Aorta (tissue), 5 donors: ENCODE measurements around the gene DNALI1. TPM values are rescaled to one million over a fixed set of nuclear protein-coding genes. Genes with fewer than 3 reads are reported as not detected.
"Not testable (repeated sequence)": the region's sequence is repeated elsewhere in the genome, so short reads cannot be mapped to it uniquely, and the experiment has no call there.

Experiments
- ATAC-seq: fragments of 200-7000 bp; cut with Tn5 transposase; one replicate; pipeline ENCODE4 v1.9.1; 2022; ENCODE audit warnings: moderate library complexity; ENCODE audit not compliant: low FRiP score
- DNase-seq, 2 donors: peaks; one replicate each; pipeline ENCODE4 v3.0.0-alpha.2; 2020
- H3K27ac ChIP-seq, 2 donors: one replicate each; pipeline ENCODE4 v1.5.1; 2013; ENCODE audit warnings: low read length in 2 of 2, mild to moderate bottlenecking in 2 of 2, moderate library complexity in 2 of 2, control low read depth in 1 of 2, inconsistent platforms in 1 of 2, low read depth in 1 of 2
- H3K27me3 ChIP-seq, 2 donors: one replicate each; pipeline ENCODE4 v1.6.1; 2013; ENCODE audit warnings: control low read depth in 1 of 2, low read length in 1 of 2, mild to moderate bottlenecking in 1 of 2, moderate library complexity in 1 of 2; ENCODE audit not compliant: insufficient read depth in 2 of 2, control insufficient read depth in 1 of 2
- H3K36me3 ChIP-seq, 2 donors: one replicate each; pipeline ENCODE4 v1.6.1; 2013; ENCODE audit warnings: control low read depth in 1 of 2, low read length in 1 of 2, mild to moderate bottlenecking in 1 of 2; ENCODE audit not compliant: insufficient read depth in 2 of 2, control insufficient read depth in 1 of 2
- H3K4me1 ChIP-seq, 2 donors: one replicate each; pipeline ENCODE4 v1.6.1; 2013; ENCODE audit warnings: low read length in 2 of 2, control low read depth in 1 of 2, mild to moderate bottlenecking in 1 of 2, moderate library complexity in 1 of 2; ENCODE audit not compliant: insufficient read depth in 2 of 2, control insufficient read depth in 1 of 2
- H3K4me3 ChIP-seq, 2 donors: one replicate each; pipeline ENCODE4 v1.5.1; 2013; ENCODE audit warnings: low read length in 2 of 2, control low read depth in 1 of 2, mild to moderate bottlenecking in 1 of 2
- H3K9me3 ChIP-seq: one replicate; pipeline ENCODE4 v1.6.1; 2013; ENCODE audit warnings: mild to moderate bottlenecking, low read length; ENCODE audit not compliant: control insufficient read depth
- WGBS, 2 donors: extraction: QIAGEN DNeasy Blood & Tissue Kit; methylation state at CpG; one replicate each; pipeline ENCODE4 v1.1.7; 2013; 5-methylcytosine and 5-hydroxymethylcytosine counted together
- intact Hi-C, 2 donors: fragments of 100-400 bp; cut with DNase I; formaldehyde crosslinking; loops; one replicate each; pipeline versions ENCODE4 v1.14.2 to v1.15.0; 2022
- polyA plus RNA-seq, 2 donors: library from polyadenylated mRNA; stranded (reverse); fragments of 200-250 nt; gene quantifications; one replicate each; pipeline ENCODE4 v1.2.3, GENCODE V29; 2013
- total RNA-seq, 2 donors: library from RNA; stranded (reverse); fragmentation: NEBNext Ultra II Directional; extraction: Animal tissue kit (Norgen Biotek cat#: 25700); gene quantifications; one replicate each; pipeline ENCODE4 v1.2.1, GENCODE V29; 2021
- donor health status: healthy with polysubstance abuse.
- donor health status: Bipolar disorder and iron deficiency.
- donor health status: DM: no; HTN: no; CAD: no.
- donor health status: DM: no; HTN: no; CAD: no.
- donor health status: DM: yes; HTN: yes; CAD: no.

The DNALI1 gene
- total and polyA plus RNA-seq, 4 donors = 5.1 to 21.2 (median 6.6) TPM

DNA sequence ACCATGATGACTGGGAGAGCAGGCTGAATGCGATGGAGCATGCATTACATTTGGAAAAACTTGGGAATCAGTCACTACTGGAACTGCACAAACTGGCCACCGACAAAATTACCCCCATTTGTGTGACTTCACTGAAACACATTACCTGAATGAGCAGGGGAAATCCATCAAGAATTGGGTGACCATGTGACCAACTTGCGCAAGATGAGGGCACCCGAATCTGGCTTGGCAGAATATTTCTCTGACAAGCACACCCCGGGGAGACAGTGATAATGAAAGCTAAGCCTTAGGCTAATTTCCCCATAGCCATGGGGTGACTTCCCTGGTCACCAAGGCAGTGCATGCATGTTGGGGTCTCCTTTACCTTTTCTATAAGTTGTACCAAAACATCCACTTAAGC is 11.7 kb upstream of the DNALI1 start:
- H3K27me3 ChIP-seq = no peaks in the 10 kb centered on the region
- no peak overlapping the region for H3K27ac ChIP-seq
- H3K4me1 ChIP-seq = no peaks in the 10 kb centered on the region
- DNase-seq (peak in 1 of 2 donors; percentile 5), ATAC-seq (no peak)
- intact Hi-C loops = no loop called here
- no peak overlapping the region for H3K4me3 ChIP-seq
- 80 to 86% methylated on average over 5 of the region's 5 CpGs for WGBS, 2 donors
- peaks cover 2 to 3% of the 10 kb centered on the region in 2 donors for H3K36me3 ChIP-seq
- H3K9me3 ChIP-seq = no peaks in the 10 kb centered on the region

DNA sequence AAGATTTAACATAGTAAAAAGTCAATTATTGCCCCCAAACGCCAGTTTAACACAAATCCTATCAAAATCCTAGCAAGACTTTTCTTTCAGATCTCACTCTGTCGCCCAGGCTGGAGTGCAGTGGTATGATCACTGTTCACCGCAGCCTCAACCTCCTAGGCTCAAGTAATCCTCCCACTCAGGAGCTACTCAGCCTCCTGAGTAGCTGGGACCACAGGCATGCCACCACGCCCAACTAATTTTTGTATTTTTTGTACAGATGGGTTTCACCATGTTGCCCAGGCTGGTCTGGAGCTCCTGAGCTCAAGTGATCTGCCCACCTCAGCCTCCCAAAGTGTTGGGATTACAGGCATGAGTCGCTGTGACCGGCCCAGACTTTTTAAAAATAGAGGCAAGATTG is 7.4 kb upstream of the DNALI1 start:
- no peak for ATAC-seq
- intact Hi-C loops = no loop called here
- peaks cover 0 to 3% of the 10 kb centered on the region in 2 donors for H3K36me3 ChIP-seq

DNA sequence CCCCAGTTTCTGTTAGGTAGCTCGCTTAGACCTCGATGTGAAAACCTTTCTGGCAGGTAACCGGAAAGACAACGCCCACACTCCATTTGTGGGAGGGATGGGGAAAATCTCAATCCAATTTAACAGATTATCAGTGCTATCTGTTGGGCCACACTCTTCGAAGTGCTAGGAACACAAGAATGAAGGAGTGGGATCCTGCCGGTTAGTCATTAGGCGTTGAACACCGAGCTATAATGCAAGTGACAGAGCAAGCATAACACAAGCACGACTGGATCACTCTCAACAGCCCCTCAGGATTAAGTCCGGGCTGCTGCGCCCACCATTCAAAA is 3.2 kb upstream of the DNALI1 start:
- ATAC-seq = no peak
- H3K4me1 ChIP-seq = peaks cover 0 to 3% of the 10 kb centered on the region in 2 donors
- WGBS, 2 donors = 2 to 5% methylated on average over 11 of the region's 11 CpGs

More for the DNA sequence above, 7.4 kb upstream of the DNALI1 start:
- Histone ChIP-seq H3K27ac (no peak overlapping the region), H3K4me1 (peaks cover 0 to 3% of the 10 kb centered on the region in 2 donors), H3K27me3 (no peaks in the 10 kb centered on the region), H3K4me3 (no peak overlapping the region), H3K9me3 (no peaks in the 10 kb centered on the region)
- DNase-seq = no peak
- 73 to 78% methylated on average over 6 of the region's 6 CpGs for WGBS, 2 donors

DNA sequence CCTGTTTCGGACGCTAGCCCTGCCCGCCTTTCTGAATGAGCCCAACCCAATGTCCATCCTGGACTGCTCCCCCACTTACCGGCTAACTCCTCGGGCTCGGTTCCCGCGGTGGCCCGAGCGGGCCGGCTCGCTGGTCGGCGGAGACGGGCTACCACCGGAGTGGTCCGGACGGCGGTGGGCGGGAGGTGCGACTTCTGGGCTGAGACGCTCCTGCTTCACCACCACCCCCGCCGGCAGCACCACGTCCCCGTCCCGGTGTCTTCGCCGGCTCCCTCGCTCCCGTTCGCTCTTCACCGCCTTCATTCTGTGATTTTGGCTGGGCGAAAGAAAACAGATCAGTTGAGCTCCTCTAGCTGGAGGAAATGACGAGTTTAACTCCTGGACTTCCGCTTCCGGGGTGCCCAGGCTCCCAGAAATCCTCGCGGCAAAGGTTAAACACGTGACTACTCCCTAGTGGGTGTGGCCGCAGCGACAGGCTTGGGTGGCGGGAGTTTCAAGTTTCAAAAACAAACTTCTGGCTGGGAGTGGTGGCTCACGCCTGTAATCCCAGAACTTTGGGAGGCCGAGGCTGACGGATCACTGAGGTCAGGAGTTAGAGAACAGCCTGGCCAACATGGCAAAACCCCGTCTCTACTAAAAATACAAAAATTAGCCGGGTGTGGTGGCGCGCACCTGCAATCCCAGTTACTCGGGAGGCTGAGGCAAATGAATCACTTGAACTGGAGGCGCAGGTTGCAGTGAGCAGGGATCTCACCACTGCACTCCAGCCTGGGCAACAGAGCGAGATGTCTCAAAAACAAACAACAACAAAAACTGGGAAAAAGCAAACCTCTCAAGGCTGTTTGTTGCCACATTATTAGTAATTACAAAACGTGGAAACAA is 2.6 kb upstream of the DNALI1 start, which contains the start of gene SNIP1:
Gene SNIP1 (minus strand): TSS at position 367 of the 882 bp plus-strand sequence. CDS start 64 bp downstream, at position 303.
- no peaks in the 10 kb centered on the region for H3K36me3 ChIP-seq
- intact Hi-C loops = loop anchor here in 1 of 2 donors (10.0 kb wide), 1 partner anchor 79 kb away; the partner anchor contains the start of gene ZC3H12A
- H3K9me3 ChIP-seq = no peaks in the 10 kb centered on the region
- WGBS, 2 donors = 13 to 16% methylated on average over 49 to 54 of the region's 54 CpGs
- peak; percentile 94 to 95 for DNase-seq
- peak; percentile 95 for ATAC-seq
- H3K4me1 ChIP-seq = peaks cover 0 to 3% of the 10 kb centered on the region in 2 donors
- peak within 1 kb of the TSS; percentile 24 to 98 for H3K4me3 ChIP-seq
- H3K27ac ChIP-seq = peak within 1 kb of the TSS in 1 of 2 donors; percentile 45
- no peaks in the 10 kb centered on the region for H3K27me3 ChIP-seq

More for the DNA sequence above, 3.2 kb upstream of the DNALI1 start:
- Histone ChIP-seq H3K36me3 (no peaks in the 10 kb centered on the region), H3K27ac (peak overlapping the region in 1 of 2 donors; percentile 45), H3K9me3 (no peaks in the 10 kb centered on the region), H3K27me3 (no peaks in the 10 kb centered on the region), H3K4me3 (peak overlapping the region; percentile 24 to 98)
- intact Hi-C loops = loop anchor here in 1 of 2 donors (10.0 kb wide), 1 partner anchor 79 kb away; the partner anchor contains the start of gene ZC3H12A
- no peak for DNase-seq

DNA sequence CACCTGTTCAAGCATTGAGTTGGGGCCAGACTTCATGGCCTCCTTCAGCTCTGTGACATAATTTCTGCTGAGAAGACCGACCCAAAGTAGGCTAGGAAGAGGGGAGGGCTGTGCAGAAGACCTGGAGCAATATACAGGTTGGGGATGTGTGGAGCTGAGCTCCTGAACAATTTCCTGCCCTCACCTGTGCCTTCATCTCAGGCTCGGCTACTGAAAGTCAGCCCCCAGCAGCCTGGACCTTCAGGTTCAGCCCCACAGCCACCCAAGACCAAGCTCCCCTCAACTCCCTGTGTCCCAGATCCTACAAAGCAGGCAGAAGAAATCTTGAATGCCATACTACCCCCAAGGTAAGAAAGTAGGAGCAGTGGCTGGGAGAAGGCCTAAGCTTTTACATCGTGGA is 662 bp downstream of the DNALI1 start:
- WGBS, 2 donors = 76 to 85% methylated on average over 3 of the region's 3 CpGs
- no peak for DNase-seq
- peak overlapping the region in 1 of 2 donors; percentile 22 for H3K27ac ChIP-seq

DNA sequence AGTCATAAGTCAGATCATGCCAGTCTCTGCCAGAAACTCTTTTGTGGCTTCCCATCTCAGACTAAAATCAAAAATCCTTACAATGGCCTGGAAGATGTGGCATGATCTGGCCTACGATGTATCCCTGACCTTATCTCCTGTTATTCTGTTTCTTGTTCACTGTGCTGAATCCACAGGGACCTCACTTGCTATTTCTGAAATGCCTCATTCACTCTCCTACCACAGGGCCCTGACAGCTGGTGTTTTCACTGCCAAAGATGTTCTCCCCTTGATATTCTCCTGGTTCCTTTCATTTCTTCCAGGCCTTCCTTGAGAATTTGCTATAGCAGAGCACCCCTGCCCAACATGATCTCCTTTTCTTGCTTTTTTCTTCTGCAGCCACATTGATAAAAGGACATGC is 1.7 kb downstream of the DNALI1 start:
- H3K4me1 ChIP-seq = peaks cover 0 to under 1% of the 10 kb centered on the region in 2 donors
- intact Hi-C loops = loop anchor here in 1 of 2 donors (5.0 to 10.0 kb wide), 2 partner anchors 34 to 84 kb away; partner anchors contain the start of gene ZC3H12A
- no peak overlapping the region for H3K27ac ChIP-seq
- 33 to 59% methylated on average over 1 of the region's 1 CpG for WGBS, 2 donors
- DNase-seq = no peak
- ATAC-seq = no peak
- no peak overlapping the region for H3K4me3 ChIP-seq
- H3K27me3 ChIP-seq = no peaks in the 10 kb centered on the region
- H3K36me3 ChIP-seq = no peaks in the 10 kb centered on the region
- H3K9me3 ChIP-seq = no peaks in the 10 kb centered on the region

More for the DNA sequence above, 662 bp downstream of the DNALI1 start:
- Histone ChIP-seq H3K4me1 (peaks cover 0 to 3% of the 10 kb centered on the region in 2 donors), H3K36me3 (no peaks in the 10 kb centered on the region), H3K27me3 (no peaks in the 10 kb centered on the region), H3K4me3 (no peak overlapping the region), H3K9me3 (no peaks in the 10 kb centered on the region)
- no peak for ATAC-seq
- intact Hi-C loops = loop anchor here in 1 of 2 donors (5.0 to 10.0 kb wide), 2 partner anchors 35 to 83 kb away; partner anchors contain the start of gene ZC3H12A

DNA sequence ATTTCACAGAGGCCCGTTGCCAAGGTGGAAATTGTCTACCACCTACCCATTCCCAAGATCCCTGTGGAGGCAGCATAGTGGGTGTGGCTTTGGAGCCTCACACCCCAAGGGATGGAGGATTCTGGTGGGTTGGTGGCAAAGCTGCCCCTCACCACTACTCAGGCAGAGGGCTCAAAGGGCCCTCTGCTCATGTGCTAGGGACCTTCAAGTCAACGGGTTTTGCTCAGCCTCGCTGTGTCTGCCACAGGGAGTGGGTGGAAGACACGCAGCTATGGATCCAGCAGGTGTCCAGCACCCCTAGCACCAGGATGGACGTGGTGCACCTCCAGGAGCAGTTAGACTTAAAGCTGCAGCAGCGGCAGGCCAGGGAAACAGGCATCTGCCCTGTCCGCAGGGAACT is 2.3 kb downstream of the DNALI1 start:
- DNase-seq (no peak), ATAC-seq (no peak)
- intact Hi-C loops = loop anchor here in 1 of 2 donors (5.0 to 10.0 kb wide), 2 partner anchors 33 to 84 kb away; partner anchors contain the start of gene ZC3H12A
- Histone ChIP-seq H3K4me3 (no peak overlapping the region), H3K4me1 (no peaks in the 10 kb centered on the region), H3K36me3 (no peaks in the 10 kb centered on the region), H3K9me3 (no peaks in the 10 kb centered on the region), H3K27ac (no peak overlapping the region), H3K27me3 (no peaks in the 10 kb centered on the region)
- 79 to 91% methylated on average over 7 of the region's 7 CpGs for WGBS, 2 donors

DNA sequence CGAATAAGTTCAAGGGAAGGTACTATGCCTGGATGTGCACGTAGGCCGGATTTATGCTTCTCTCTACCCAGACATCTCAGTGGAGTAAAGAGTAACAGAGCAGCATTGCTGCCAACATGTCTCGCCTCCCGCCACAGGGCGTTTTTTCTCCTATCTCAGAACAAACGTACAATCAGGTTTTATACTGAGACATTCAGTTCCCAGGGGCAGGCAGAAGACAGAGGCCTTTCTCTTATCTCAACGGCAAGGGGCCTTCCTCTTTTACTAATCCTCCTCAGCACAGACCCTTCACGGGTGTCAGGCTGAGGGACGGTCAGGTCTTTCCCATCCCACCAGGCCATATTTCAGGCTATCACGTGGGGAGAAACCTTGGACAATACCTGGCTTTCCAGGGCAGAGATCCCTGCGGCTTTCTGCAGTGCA is 3.2 kb downstream of the DNALI1 start:
- H3K4me3 ChIP-seq, ATAC-seq, DNase-seq, H3K27me3 ChIP-seq, H3K27ac ChIP-seq, H3K36me3 ChIP-seq, H3K9me3 ChIP-seq, H3K4me1 ChIP-seq: not testable (repeated sequence)
- intact Hi-C loops = loop anchor here in 1 of 2 donors (2.0 to 10.0 kb wide), 3 partner anchors 32 to 123 kb away; partner anchors contain the start of gene ZC3H12A
- 77 to 79% methylated on average over 12 of the region's 12 CpGs for WGBS, 2 donors
